Measurements from ENCODE around the gene TPRA1. TPM values are rescaled to one million over a fixed set of nuclear protein-coding genes. Genes with fewer than 3 reads are reported as not detected.

The TPRA1 gene
- total RNA-seq, 1 experiment from 2014 or later = 20.0 TPM

- no peaks in the 10 kb centered on the region for H3K27me3 ChIP-seq (ENCODE audit: insufficient read depth, low read length)
- no peak overlapping the region for H3T11ph ChIP-seq (ENCODE audit: low read length)
- no peak overlapping the region for H2BK5ac ChIP-seq (ENCODE audit: insufficient read length, low read length)
- no peak for TF ChIP-seq CTCF (conservative IDR thresholded peaks at IDR 0.05)
- H2AFZ ChIP-seq (ENCODE audit: low read length) = no peak overlapping the region
- H4K5ac ChIP-seq (ENCODE audit: insufficient read length, low read depth, low read length) = no peak overlapping the region
- no peaks in the 10 kb centered on the region for H3K9me3 ChIP-seq (ENCODE audit: control insufficient read depth, low read depth, low read length)
- H4K91ac ChIP-seq (ENCODE audit: insufficient read length, low read depth, low read length) = no peak overlapping the region
- no peak overlapping the region for H2AK5ac ChIP-seq (ENCODE audit: insufficient read length, low read length)
- DNase-seq = no peak
- H3K4me3 Mint-ChIP-seq = no peak overlapping the region
- H3K79me1 ChIP-seq (ENCODE audit: insufficient read depth, low read depth, low read length, poor library complexity, severe bottlenecking) = no peaks in the 10 kb centered on the region
- H3K4me1 ChIP-seq (ENCODE audit: insufficient read depth, low read length) = no peaks in the 10 kb centered on the region
- peaks cover 11 to 12% of the 10 kb centered on the region in 2 experiments for H3K4me1 Mint-ChIP-seq
- no peak overlapping the region for H2BK120ac ChIP-seq (ENCODE audit: low read depth, low read length, poor library complexity, severe bottlenecking)
- H3K23ac ChIP-seq (ENCODE audit: insufficient read length, low read depth, low read length) = no peak overlapping the region
- no peak overlapping the region for H3K56ac ChIP-seq (ENCODE audit: insufficient read length, low read depth, low read length)
- no peak overlapping the region for H4K8ac ChIP-seq (replicated peaks; ENCODE audit: insufficient read length, low read depth, low read length)
- H3K27me3 Mint-ChIP-seq (ENCODE audit: low read depth) = peaks cover 2% of the 10 kb centered on the region
- H3K14ac ChIP-seq (ENCODE audit: insufficient read depth, low read length) = no peak overlapping the region
- no peak overlapping the region for H2BK15ac ChIP-seq (ENCODE audit: low read depth, low read length)
- no peak overlapping the region for H3K9ac ChIP-seq (ENCODE audit: extremely low read depth, insufficient read length, low read length)
- H3K18ac ChIP-seq (ENCODE audit: insufficient read length, low read depth, low read length) = no peak overlapping the region
- peaks cover 4% of the 10 kb centered on the region for H3K23me2 ChIP-seq (ENCODE audit: insufficient read length, low read depth, low read length, poor library complexity, severe bottlenecking)
- no peak overlapping the region for H3K4me2 ChIP-seq (ENCODE audit: insufficient read depth, insufficient read length, low read length)
- peaks cover 3% of the 10 kb centered on the region for H4K20me1 ChIP-seq (ENCODE audit: control insufficient read depth, insufficient read depth, insufficient read length)
- no peak overlapping the region for H3K27ac ChIP-seq (ENCODE audit: insufficient read length, low read depth, low read length)
- H3K36me3 Mint-ChIP-seq (ENCODE audit: insufficient read depth in 1 of 3, low read depth in 3 of 3) = peaks cover 0 to 2% (median under 1%) of the 10 kb centered on the region in 3 experiments; a peak in 2 of 7 replicates
- WGBS (ENCODE audit: extremely low coverage, insufficient read length, low lambda C conversion rate) = no CpG with 5 or more reads among the region's 6 CpGs
- H3K79me2 ChIP-seq (ENCODE audit: insufficient read depth, low read length) = no peaks in the 10 kb centered on the region
- H3K27ac Mint-ChIP-seq = no peak overlapping the region
- no peaks in the 10 kb centered on the region for H3K9me3 Mint-ChIP-seq
- H2BK12ac ChIP-seq (ENCODE audit: insufficient read length, low read depth, low read length) = no peak overlapping the region
- H2BK20ac ChIP-seq (ENCODE audit: low read depth, low read length, poor library complexity, severe bottlenecking) = no peak overlapping the region
- no peak overlapping the region for H3K4ac ChIP-seq (ENCODE audit: low read depth, low read length)
Measured at GRCh38 chr3:127584734-127585133, 5.8 kb downstream of the TPRA1 start.

All from H9 (cell line).